Naive thymus-derived CD4-positive, alpha-beta T cell (primary cell): ENCODE measurements around the gene NRCAM. TPM values are rescaled to one million over a fixed set of nuclear protein-coding genes. Genes with fewer than 3 reads are reported as not detected.

Experiments
- ATAC-seq: fragments of 150-1000 bp; cut with Tn5 transposase; 2 replicates; pipeline ENCODE4 v1.10.0; 2021; ENCODE audit warnings: mild to moderate bottlenecking, moderate library complexity
- CTCF ChIA-PET: fragments of 350-600 bp; sonication (Branson Sonifier 250); formaldehyde crosslinking; loops from one replicate; lab custom pipeline; 2021; ENCODE audit warnings: antibody characterized with exemption; lab: Charles Lee
- POLR2A ChIA-PET: fragments of 350-600 bp; sonication (Branson Sonifier 250); formaldehyde crosslinking; loops from one replicate; lab custom pipeline; 2021; ENCODE audit warnings: antibody characterized with exemption, inconsistent platforms; lab: Charles Lee
- DNase-seq, 9 donors: peaks; one replicate each; pipeline versions ENCODE4 v3.0.0 to v3.0.0-alpha.2; 2020 to 2022; ENCODE audit warnings: mixed read lengths in 1 of 9
- H3K27ac ChIP-seq: one replicate; pipeline ENCODE4 v1.7.0; 2013; ENCODE audit warnings: mild to moderate bottlenecking, low read depth, low read length, moderate library complexity
- H3K27me3 ChIP-seq, 2 donors: one replicate each; pipeline ENCODE4 v1.7.0; 2013; ENCODE audit warnings: low read length in 2 of 2, mild to moderate bottlenecking in 2 of 2, moderate library complexity in 2 of 2; ENCODE audit not compliant: control insufficient read depth in 2 of 2, insufficient read depth in 2 of 2
- H3K36me3 ChIP-seq, 3 experiments: 1 replicate in 2 of 3; 2 replicates in 1 of 3; pipeline ENCODE4 v1.7.0; 2013; ENCODE audit warnings: low read length in 3 of 3, mild to moderate bottlenecking in 3 of 3, moderate library complexity in 1 of 3; ENCODE audit not compliant: insufficient read depth in 3 of 3, control insufficient read depth in 2 of 3
- H3K4me1 ChIP-seq, 2 donors: one replicate each; pipeline ENCODE4 v1.7.0; 2013; ENCODE audit warnings: low read length in 2 of 2, mild to moderate bottlenecking in 2 of 2, moderate library complexity in 1 of 2; ENCODE audit not compliant: control insufficient read depth in 2 of 2, insufficient read depth in 2 of 2
- H3K4me3 ChIP-seq: 2 replicates; pipeline ENCODE4 v1.7.0; 2013; ENCODE audit warnings: mild to moderate bottlenecking, low read length
- H3K9me3 ChIP-seq, 3 experiments: 1 replicate in 2 of 3; 2 replicates in 1 of 3; pipeline ENCODE4 v1.7.0; 2013; ENCODE audit warnings: low read length in 3 of 3; ENCODE audit not compliant: control insufficient read depth in 2 of 3
- H3K27ac Mint-ChIP-seq, 9 donors: one replicate each; pipeline ENCODE4 v1.8.0; 2020 to 2022; ENCODE audit warnings: mixed read lengths in 9 of 9, mild to moderate bottlenecking in 8 of 9, moderate library complexity in 5 of 9, inconsistent platforms in 2 of 9
- H3K27me3 Mint-ChIP-seq, 5 donors: one replicate each; pipeline ENCODE4 v1.8.0; 2021 to 2022; ENCODE audit warnings: mixed read lengths in 5 of 5, mild to moderate bottlenecking in 1 of 5
- H3K36me3 Mint-ChIP-seq, 5 donors: one replicate each; pipeline ENCODE4 v1.8.0; 2020 to 2022; ENCODE audit warnings: mixed read lengths in 5 of 5, mild to moderate bottlenecking in 3 of 5, inconsistent platforms in 1 of 5
- H3K4me1 Mint-ChIP-seq, 7 donors: one replicate each; pipeline ENCODE4 v1.8.0; 2020 to 2022; ENCODE audit warnings: mixed read lengths in 7 of 7, mild to moderate bottlenecking in 3 of 7, inconsistent platforms in 1 of 7
- H3K4me3 Mint-ChIP-seq, 10 donors: one replicate each; pipeline ENCODE4 v1.8.0; 2020 to 2022; ENCODE audit warnings: mild to moderate bottlenecking in 10 of 10, mixed read lengths in 10 of 10, moderate library complexity in 6 of 10, inconsistent platforms in 2 of 10
- H3K9me3 Mint-ChIP-seq, 11 donors: one replicate each; pipeline ENCODE4 v1.8.0; 2020 to 2022; ENCODE audit warnings: mixed read lengths in 11 of 11, mild to moderate bottlenecking in 4 of 11, inconsistent platforms in 1 of 11, moderate library complexity in 1 of 11
- intact Hi-C, 2 donors: fragments of 100-400 bp; cut with micrococcal nuclease; formaldehyde crosslinking; loops; one replicate each; pipeline ENCODE4 v1.15.1; 2023
- polyA plus RNA-seq, 2 donors: library from polyadenylated mRNA; unstranded; fragments of 300-500 nt; fragmentation: Illumina TruSeq; gene quantifications; one replicate each; pipeline ENCODE4 v1.2.3, GENCODE V29; 2021
- total RNA-seq, 6 experiments: library from RNA in 5 of 6; stranded (reverse) in 5 of 6; gene quantifications; 1 replicate in 5 of 6; 2 replicates in 1 of 6; pipeline ENCODE4 v1.2.3 and lab custom pipeline; 2021 to 2026

Gene NRCAM
- total and polyA plus RNA-seq, 7 experiments from 2014 or later: 2.1 to 13.6 (median 6.4) TPM; not detected in 1

- intact Hi-C loops: no loop called here
- CTCF ChIA-PET: interaction anchor here (0.6 kb wide), 1 partner anchor 1410 kb away, joined by 4 read pairs; no protein-coding TSS in a partner anchor
- H3K4me1 Mint-ChIP-seq: no peaks in the 10 kb centered on the region
These were observed 337.3 kb downstream of the NRCAM start for GRCh38 chr7:108118959-108119358.

GRCh38 chr7:108114117-108114841 is 342.0 kb downstream of the NRCAM start:
- Mint-ChIP-seq H3K36me3 (no peaks in the 10 kb centered on the region), H3K4me3 (no peak overlapping the region), H3K4me1 (no peaks in the 10 kb centered on the region), H3K27me3 (peaks cover 0 to 5% (median 0%) of the 10 kb centered on the region in 5 donors), H3K27ac (no peak overlapping the region), H3K9me3 (no peaks in the 10 kb centered on the region)
- no peak for ATAC-seq
- peak in 1 of 9 donors; percentile 5 for DNase-seq
- no peaks in the 10 kb centered on the region for H3K27me3 ChIP-seq
- POLR2A ChIA-PET: no interaction called here
- H3K4me3 ChIP-seq: no peak overlapping the region
- intact Hi-C loops: loop anchor here (1.0 kb wide), 1 partner anchor 32 kb away; no protein-coding TSS in a partner anchor
- no peaks in the 10 kb centered on the region for H3K9me3 ChIP-seq
- no peaks in the 10 kb centered on the region for H3K4me1 ChIP-seq
- no peaks in the 10 kb centered on the region for H3K36me3 ChIP-seq
- CTCF ChIA-PET: interaction anchor here (0.8 kb wide), 1 partner anchor 31 kb away, joined by 5 read pairs; no protein-coding TSS in a partner anchor
- no peak overlapping the region for H3K27ac ChIP-seq

More at GRCh38 chr7:108118959-108119358, 337.3 kb downstream of the NRCAM start:
- peaks cover 0 to 6% (median 0%) of the 10 kb centered on the region in 5 donors for H3K27me3 Mint-ChIP-seq
- H3K27me3 ChIP-seq: no peaks in the 10 kb centered on the region
- H3K4me3 ChIP-seq: no peak overlapping the region
- no peaks in the 10 kb centered on the region for H3K36me3 ChIP-seq
- no peak overlapping the region for H3K4me3 Mint-ChIP-seq
- POLR2A ChIA-PET: no interaction called here
- H3K4me1 ChIP-seq: no peaks in the 10 kb centered on the region
- no peak for DNase-seq
- H3K9me3 ChIP-seq: no peaks in the 10 kb centered on the region
- H3K27ac Mint-ChIP-seq: no peak overlapping the region
- ATAC-seq: no peak
- H3K9me3 Mint-ChIP-seq: no peaks in the 10 kb centered on the region
- H3K27ac ChIP-seq: no peak overlapping the region
- H3K36me3 Mint-ChIP-seq: no peaks in the 10 kb centered on the region

DNA sequence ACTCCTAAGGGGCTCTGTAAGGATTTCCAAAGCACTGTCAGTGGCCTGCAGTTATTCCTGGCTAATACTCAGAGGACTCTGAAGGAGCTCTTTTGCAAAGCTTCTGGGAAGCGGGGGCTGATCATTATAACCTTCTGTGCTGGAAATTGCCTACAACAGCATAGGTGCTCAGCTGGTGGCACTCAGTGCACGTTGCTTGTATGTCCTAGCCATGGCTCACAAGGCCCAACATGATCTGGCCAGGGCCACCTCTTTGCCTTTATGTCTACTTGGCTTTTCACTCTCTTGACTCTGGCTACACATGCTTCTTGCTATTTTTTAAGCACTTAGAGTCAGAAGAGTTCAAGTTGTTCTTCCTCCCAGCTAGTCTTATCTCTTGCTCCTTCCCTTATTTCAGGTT is 343.6 kb downstream of the NRCAM start:
- Histone ChIP-seq H3K27ac (no peak overlapping the region), H3K4me3 (no peak overlapping the region), H3K36me3 (no peaks in the 10 kb centered on the region), H3K27me3 (no peaks in the 10 kb centered on the region), H3K4me1 (no peaks in the 10 kb centered on the region), H3K9me3 (no peaks in the 10 kb centered on the region)
- ChIA-PET CTCF (no interaction called here), POLR2A (no interaction called here)
- H3K4me3 Mint-ChIP-seq: no peak overlapping the region
- no peak overlapping the region for H3K27ac Mint-ChIP-seq
- H3K27me3 Mint-ChIP-seq: peaks cover 0 to 5% (median 0%) of the 10 kb centered on the region in 5 donors
- H3K36me3 Mint-ChIP-seq: no peaks in the 10 kb centered on the region
- intact Hi-C loops: no loop called here
- ATAC-seq: no peak
- no peaks in the 10 kb centered on the region for H3K9me3 Mint-ChIP-seq
- no peak for DNase-seq
- H3K4me1 Mint-ChIP-seq: no peaks in the 10 kb centered on the region

DNA sequence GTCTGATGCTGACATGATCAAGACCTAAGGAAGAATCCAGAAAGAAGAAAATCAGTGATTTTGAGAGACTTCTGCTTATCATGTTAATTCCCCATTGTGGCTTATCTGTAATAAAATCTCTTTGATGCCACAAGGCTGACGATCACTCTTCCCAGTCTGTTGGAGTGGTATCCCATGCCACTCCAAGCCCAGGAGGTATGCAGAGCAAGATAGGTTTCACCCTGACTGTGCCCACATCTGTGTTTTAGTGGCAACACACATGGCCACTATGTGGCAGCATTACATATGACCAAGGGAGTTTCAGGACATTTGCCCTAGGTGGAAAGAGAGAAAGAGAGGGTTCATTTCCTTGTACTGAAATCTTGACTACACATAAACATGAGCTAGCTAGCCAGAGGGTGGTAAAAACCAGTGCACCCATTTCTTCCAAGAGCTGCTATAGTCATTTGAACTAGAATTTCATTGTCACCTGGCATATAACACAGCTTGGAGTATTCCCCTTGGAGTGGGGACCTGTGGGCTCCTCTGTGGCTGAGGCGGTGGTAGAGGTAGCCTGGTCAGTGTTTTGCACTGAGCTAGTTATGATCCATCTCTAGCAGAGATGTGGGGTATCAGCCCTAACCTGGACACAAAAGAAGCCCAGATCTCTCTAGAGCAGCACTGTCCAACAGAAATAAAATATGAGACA is 346.9 kb downstream of the NRCAM start:
- CTCF ChIA-PET: interaction anchor here (2.4 kb wide), 1 partner anchor 36 kb away, joined by 8 read pairs; no protein-coding TSS in a partner anchor
- intact Hi-C loops: loop anchor here (1.0 kb wide), 1 partner anchor 37 kb away; no protein-coding TSS in a partner anchor

GRCh38 chr7:108108131-108108530 is 348.1 kb downstream of the NRCAM start:
- no peaks in the 10 kb centered on the region for H3K36me3 Mint-ChIP-seq
- no peaks in the 10 kb centered on the region for H3K9me3 Mint-ChIP-seq
- ATAC-seq (no peak), DNase-seq (no peak)
- Histone ChIP-seq H3K36me3 (no peaks in the 10 kb centered on the region), H3K4me1 (no peaks in the 10 kb centered on the region), H3K9me3 (no peaks in the 10 kb centered on the region), H3K27ac (no peak overlapping the region), H3K27me3 (no peaks in the 10 kb centered on the region), H3K4me3 (no peak overlapping the region)
- no peaks in the 10 kb centered on the region for H3K4me1 Mint-ChIP-seq
- H3K27ac Mint-ChIP-seq: no peak overlapping the region
- ChIA-PET POLR2A (no interaction called here), CTCF (no interaction called here)
- peaks cover 0 to 6% (median 0%) of the 10 kb centered on the region in 5 donors for H3K27me3 Mint-ChIP-seq
- no peak overlapping the region for H3K4me3 Mint-ChIP-seq
- intact Hi-C loops: no loop called here

More for the DNA sequence above, 346.9 kb downstream of the NRCAM start:
- Mint-ChIP-seq H3K4me1 (no peaks in the 10 kb centered on the region), H3K9me3 (no peaks in the 10 kb centered on the region), H3K27ac (no peak overlapping the region), H3K27me3 (peaks cover 0 to 3% (median 0%) of the 10 kb centered on the region in 5 donors), H3K36me3 (no peaks in the 10 kb centered on the region), H3K4me3 (no peak overlapping the region)
- Histone ChIP-seq H3K4me1 (no peaks in the 10 kb centered on the region), H3K27ac (no peak overlapping the region), H3K36me3 (no peaks in the 10 kb centered on the region), H3K27me3 (no peaks in the 10 kb centered on the region), H3K9me3 (no peaks in the 10 kb centered on the region), H3K4me3 (no peak overlapping the region)
- ATAC-seq (no peak), DNase-seq (peak in 1 of 9 donors; percentile 7)
- POLR2A ChIA-PET: no interaction called here

DNA sequence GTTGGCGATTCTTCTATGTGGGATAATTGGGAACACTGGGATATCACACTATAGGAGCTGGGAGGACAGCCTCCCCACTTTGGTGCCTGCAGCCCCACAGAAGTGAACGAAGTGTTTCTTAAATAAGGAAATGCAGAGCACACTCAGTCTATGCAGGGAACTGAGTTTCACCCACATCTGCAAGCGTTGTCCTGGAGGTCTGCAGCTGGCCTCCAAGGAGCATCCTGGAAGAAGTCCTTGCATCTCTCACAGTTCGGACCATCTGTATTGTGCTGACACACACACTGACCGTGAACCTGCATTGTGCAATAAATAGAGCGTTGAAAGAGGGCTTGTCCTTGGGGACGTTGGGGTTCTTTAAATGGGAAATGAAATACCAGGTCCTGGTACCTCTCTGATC is 351.9 kb downstream of the NRCAM start:
- intact Hi-C loops: no loop called here
- POLR2A ChIA-PET: no interaction called here
- no peaks in the 10 kb centered on the region for H3K9me3 Mint-ChIP-seq
- no peak for ATAC-seq
- H3K36me3 ChIP-seq: no peaks in the 10 kb centered on the region
- no peak overlapping the region for H3K4me3 ChIP-seq
- CTCF ChIA-PET: no interaction called here
- H3K9me3 ChIP-seq: no peaks in the 10 kb centered on the region
- no peaks in the 10 kb centered on the region for H3K4me1 Mint-ChIP-seq
- H3K27me3 ChIP-seq: no peaks in the 10 kb centered on the region
- peaks cover 0 to 7% (median 6%) of the 10 kb centered on the region in 5 donors for H3K27me3 Mint-ChIP-seq
- no peak overlapping the region for H3K27ac ChIP-seq
- no peak overlapping the region for H3K4me3 Mint-ChIP-seq
- DNase-seq: no peak
- H3K36me3 Mint-ChIP-seq: no peaks in the 10 kb centered on the region
- no peak overlapping the region for H3K27ac Mint-ChIP-seq
- H3K4me1 ChIP-seq: no peaks in the 10 kb centered on the region
